ENCODE results near the gene GRWD1. TPM values are rescaled to one million over a fixed set of nuclear protein-coding genes. Genes with fewer than 3 reads are reported as not detected.

GRWD1 gene
- total RNA-seq, 1 experiment from 2014 or later = 64.8 TPM

- TF ChIP-seq, protein P1, sequence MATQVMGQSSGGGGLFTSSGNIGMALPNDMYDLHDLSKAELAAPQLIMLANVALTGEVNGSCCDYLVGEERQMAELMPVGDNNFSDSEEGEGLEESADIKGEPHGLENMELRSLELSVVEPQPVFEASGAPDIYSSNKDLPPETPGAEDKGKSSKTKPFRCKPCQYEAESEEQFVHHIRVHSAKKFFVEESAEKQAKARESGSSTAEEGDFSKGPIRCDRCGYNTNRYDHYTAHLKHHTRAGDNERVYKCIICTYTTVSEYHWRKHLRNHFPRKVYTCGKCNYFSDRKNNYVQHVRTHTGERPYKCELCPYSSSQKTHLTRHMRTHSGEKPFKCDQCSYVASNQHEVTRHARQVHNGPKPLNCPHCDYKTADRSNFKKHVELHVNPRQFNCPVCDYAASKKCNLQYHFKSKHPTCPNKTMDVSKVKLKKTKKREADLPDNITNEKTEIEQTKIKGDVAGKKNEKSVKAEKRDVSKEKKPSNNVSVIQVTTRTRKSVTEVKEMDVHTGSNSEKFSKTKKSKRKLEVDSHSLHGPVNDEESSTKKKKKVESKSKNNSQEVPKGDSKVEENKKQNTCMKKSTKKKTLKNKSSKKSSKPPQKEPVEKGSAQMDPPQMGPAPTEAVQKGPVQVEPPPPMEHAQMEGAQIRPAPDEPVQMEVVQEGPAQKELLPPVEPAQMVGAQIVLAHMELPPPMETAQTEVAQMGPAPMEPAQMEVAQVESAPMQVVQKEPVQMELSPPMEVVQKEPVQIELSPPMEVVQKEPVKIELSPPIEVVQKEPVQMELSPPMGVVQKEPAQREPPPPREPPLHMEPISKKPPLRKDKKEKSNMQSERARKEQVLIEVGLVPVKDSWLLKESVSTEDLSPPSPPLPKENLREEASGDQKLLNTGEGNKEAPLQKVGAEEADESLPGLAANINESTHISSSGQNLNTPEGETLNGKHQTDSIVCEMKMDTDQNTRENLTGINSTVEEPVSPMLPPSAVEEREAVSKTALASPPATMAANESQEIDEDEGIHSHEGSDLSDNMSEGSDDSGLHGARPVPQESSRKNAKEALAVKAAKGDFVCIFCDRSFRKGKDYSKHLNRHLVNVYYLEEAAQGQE (IDR thresholded peaks at IDR 0.05; ENCODE audit: low read depth) = no peak
- no peak for TF ChIP-seq EZH2phosphoT487 (IDR thresholded peaks at IDR 0.05; ENCODE audit: borderline replicate concordance)
- no peak for TF ChIP-seq CBX3 (IDR thresholded peaks at IDR 0.05; ENCODE audit: low read depth)
- ATAC-seq = no peak
- BruUV-seq (replicated peaks) = no TSS peak
- intact Hi-C loops (cut with micrococcal nuclease) = no loop called here
- H3K27ac ChIP-seq (ENCODE audit: low read depth, low read length) = no peak overlapping the region
- POLR2A ChIA-PET = no interaction called here
- RAD21 ChIA-PET (ENCODE audit: low non-redundant PET in 1 of 2, low total read pairs in 2 of 2, uncharacterized antibody in 2 of 2, unreplicated experiment in 2 of 2) = no interaction called here
- no peak overlapping the region for H3K4me3 ChIP-seq (replicated peaks in 1 of 2; ENCODE audit: low read depth in 1 of 2, low read length in 2 of 2)
- H3K27me3 ChIP-seq (ENCODE audit: insufficient read depth, low read length) = no peaks in the 10 kb centered on the region
- H2AFZ ChIP-seq (ENCODE audit: low read depth, low read length, poor library complexity, severe bottlenecking) = no peak overlapping the region
- 0 out of 4 replicates have a peak, but pooled peaks cover 0 to 3% of the 10 kb centered on the region in 2 experiments for H3K9me3 ChIP-seq (ENCODE audit: control insufficient read depth in 1 of 2, insufficient read depth in 1 of 2, low read depth in 1 of 2, low read length in 2 of 2)
- H3K36me3 ChIP-seq (ENCODE audit: control insufficient read depth in 1 of 2, insufficient read depth in 2 of 2, low read length in 2 of 2) = peaks cover 23 to 37% of the 10 kb centered on the region in 2 experiments
- no peaks in the 10 kb centered on the region for H4K20me1 ChIP-seq (ENCODE audit: insufficient read depth)
- H3K4me1 ChIP-seq (ENCODE audit: control insufficient read depth in 1 of 2, insufficient read depth in 2 of 2, low read length in 2 of 2) = peaks cover 7 to 11% of the 10 kb centered on the region in 2 experiments
- CTCF ChIA-PET = no interaction called here
- no peaks in the 10 kb centered on the region for H3K79me2 ChIP-seq (ENCODE audit: insufficient read depth, low read length)
- H3K9ac ChIP-seq (ENCODE audit: low read length) = no peak overlapping the region
- H3K9me2 ChIP-seq (ENCODE audit: insufficient read depth) = no peaks in the 10 kb centered on the region
- no peak overlapping the region for H3K4me2 ChIP-seq (ENCODE audit: low read length)
- DNase-seq (ENCODE audit: low read depth, low spot score) = no peak
These were observed 17.1 kb upstream of the GRWD1 start for GRCh38 chr19:48428670-48429069.

- Histone ChIP-seq H2AFZ (ENCODE audit: low read depth, low read length, poor library complexity, severe bottlenecking) (no peak overlapping the region), H3K36me3 (ENCODE audit: control insufficient read depth in 1 of 2, insufficient read depth in 2 of 2, low read length in 2 of 2) (peaks cover 21 to 30% of the 10 kb centered on the region in 2 experiments), H3K79me2 (ENCODE audit: insufficient read depth, low read length) (no peaks in the 10 kb centered on the region), H3K9me3 (ENCODE audit: control insufficient read depth in 1 of 2, insufficient read depth in 1 of 2, low read depth in 1 of 2, low read length in 2 of 2) (0 out of 4 replicates have a peak, but pooled peaks cover 0 to 3% of the 10 kb centered on the region in 2 experiments), H3K4me2 (ENCODE audit: low read length) (no peak overlapping the region), H3K9me2 (ENCODE audit: insufficient read depth) (no peaks in the 10 kb centered on the region), H3K4me3 (replicated peaks in 1 of 2; ENCODE audit: low read depth in 1 of 2, low read length in 2 of 2) (no peak overlapping the region), H4K20me1 (ENCODE audit: insufficient read depth) (no peaks in the 10 kb centered on the region), H3K9ac (ENCODE audit: low read length) (no peak overlapping the region), H3K27me3 (ENCODE audit: insufficient read depth, low read length) (no peaks in the 10 kb centered on the region), H3K4me1 (ENCODE audit: control insufficient read depth in 1 of 2, insufficient read depth in 2 of 2, low read length in 2 of 2) (no peaks in the 10 kb centered on the region), H3K27ac (ENCODE audit: low read depth, low read length) (no peak overlapping the region)
- TF ChIP-seq POLR2AphosphoS5 (IDR thresholded peaks at IDR 0.05; ENCODE audit: low read depth, low read length) = no peak
- TF ChIP-seq POLR2A (IDR thresholded peaks at IDR 0.05; ENCODE audit: borderline replicate concordance, extremely low read depth, insufficient read depth, insufficient read length) = no peak
- no peak for TF ChIP-seq EGR1 (IDR thresholded peaks at IDR 0.05; ENCODE audit: low read depth)
- ATAC-seq (no peak), DNase-seq (ENCODE audit: low read depth, low spot score) (no peak)
- intact Hi-C loops (cut with micrococcal nuclease) = no loop called here
- RAD21 ChIA-PET (ENCODE audit: low non-redundant PET in 1 of 2, low total read pairs in 2 of 2, uncharacterized antibody in 2 of 2, unreplicated experiment in 2 of 2) = no interaction called here
- CTCF ChIA-PET = no interaction called here
- POLR2A ChIA-PET = no interaction called here
- no TSS peak for BruUV-seq (replicated peaks)
These were observed 12.4 kb upstream of the GRWD1 start for GRCh38 chr19:48433337-48433736.
